ENCODE data around the gene OSM. TPM values are rescaled to one million over a fixed set of nuclear protein-coding genes. Genes with fewer than 3 reads are reported as not detected.

Gene OSM
- total and polyA plus RNA-seq, 4 donors, result 0.09 to 0.84 (median 0.25) TPM; not detected in 1

DNA sequence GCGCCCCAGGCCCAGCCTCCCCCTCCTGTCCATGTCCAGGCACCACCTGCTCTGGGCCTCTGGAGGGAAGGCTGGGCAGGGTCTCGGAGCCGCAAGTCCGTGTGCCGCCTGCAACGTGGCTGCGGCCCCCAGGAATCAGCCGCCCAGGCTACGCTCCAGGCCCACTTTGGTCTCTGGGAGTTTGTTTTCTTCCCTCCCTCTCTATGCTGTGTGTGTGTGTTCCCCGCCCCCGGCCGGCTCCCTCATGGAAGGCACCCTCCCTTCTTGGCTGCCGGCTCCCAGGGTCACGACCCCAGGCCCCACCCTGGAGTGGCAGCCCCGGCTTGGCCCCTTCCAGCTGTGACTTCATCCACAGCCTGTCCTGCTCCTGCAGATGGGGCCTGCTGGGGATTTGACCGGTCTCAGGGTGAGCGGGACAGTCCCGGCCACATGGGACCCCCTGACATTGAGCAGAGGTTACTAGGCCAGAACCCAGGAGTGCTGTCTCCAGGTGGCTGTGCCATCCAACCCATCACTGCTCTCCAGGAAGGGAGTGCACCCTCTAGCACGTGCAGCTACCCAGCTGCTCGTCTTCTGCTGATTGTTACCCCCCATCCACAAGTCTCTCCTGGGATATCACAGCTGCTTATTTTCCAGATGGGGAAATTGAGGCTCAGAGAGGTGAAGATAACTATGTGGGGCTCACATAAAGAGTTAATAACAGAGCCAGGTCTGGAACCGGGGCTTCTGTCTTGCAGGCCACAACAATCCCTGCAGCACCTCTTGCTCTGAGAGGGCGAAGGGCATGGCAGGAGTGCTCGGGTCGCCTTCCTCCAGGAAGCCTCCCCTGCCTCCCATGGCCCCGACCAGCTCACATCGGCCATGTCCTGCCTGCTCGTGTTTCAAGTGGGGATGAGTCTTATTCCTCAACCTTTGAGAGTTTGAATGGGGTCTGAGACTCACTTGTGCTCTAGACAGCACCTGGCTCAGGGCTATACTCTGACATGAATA, 17.3 kb downstream of the OSM start:
- no peak overlapping the region for H3K27ac ChIP-seq (ENCODE audit: low read depth in 1 of 2, low read length in 2 of 2)
- H3K9me3 ChIP-seq (ENCODE audit: control insufficient read depth in 4 of 4, low read length in 3 of 4), result no peaks in the 10 kb centered on the region
- no peaks in the 10 kb centered on the region for H3K36me3 ChIP-seq (ENCODE audit: control insufficient read depth in 4 of 4, insufficient read depth in 3 of 4, low read depth in 1 of 4, low read length in 3 of 4)
- WGBS, result 78% methylated on average over 27 of the region's 27 CpGs
- peaks cover 5 to 23% (median 13%) of the 10 kb centered on the region in 4 donors for H3K4me1 ChIP-seq (ENCODE audit: control insufficient read depth in 4 of 4, insufficient read depth in 4 of 4, low read length in 3 of 4)
- no peak for DNase-seq (ENCODE audit: low spot score)
- TF ChIP-seq, protein P1, sequence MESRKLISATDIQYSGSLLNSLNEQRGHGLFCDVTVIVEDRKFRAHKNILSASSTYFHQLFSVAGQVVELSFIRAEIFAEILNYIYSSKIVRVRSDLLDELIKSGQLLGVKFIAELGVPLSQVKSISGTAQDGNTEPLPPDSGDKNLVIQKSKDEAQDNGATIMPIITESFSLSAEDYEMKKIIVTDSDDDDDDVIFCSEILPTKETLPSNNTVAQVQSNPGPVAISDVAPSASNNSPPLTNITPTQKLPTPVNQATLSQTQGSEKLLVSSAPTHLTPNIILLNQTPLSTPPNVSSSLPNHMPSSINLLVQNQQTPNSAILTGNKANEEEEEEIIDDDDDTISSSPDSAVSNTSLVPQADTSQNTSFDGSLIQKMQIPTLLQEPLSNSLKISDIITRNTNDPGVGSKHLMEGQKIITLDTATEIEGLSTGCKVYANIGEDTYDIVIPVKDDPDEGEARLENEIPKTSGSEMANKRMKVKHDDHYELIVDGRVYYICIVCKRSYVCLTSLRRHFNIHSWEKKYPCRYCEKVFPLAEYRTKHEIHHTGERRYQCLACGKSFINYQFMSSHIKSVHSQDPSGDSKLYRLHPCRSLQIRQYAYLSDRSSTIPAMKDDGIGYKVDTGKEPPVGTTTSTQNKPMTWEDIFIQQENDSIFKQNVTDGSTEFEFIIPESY (IDR thresholded peaks at IDR 0.05), result no peak
- TF ChIP-seq NR2F2 (IDR thresholded peaks at IDR 0.05) (no peak), JUND (IDR thresholded peaks at IDR 0.05) (no peak), FOXA1 (IDR thresholded peaks at IDR 0.05) (no peak), YY1 (IDR thresholded peaks at IDR 0.05) (no peak), RXRA (IDR thresholded peaks at IDR 0.05) (no peak), HNF4G (IDR thresholded peaks at IDR 0.05) (no peak), RAD21 (IDR thresholded peaks at IDR 0.05) (no peak), EGR1 (IDR thresholded peaks at IDR 0.05; ENCODE audit: low read depth in 2 of 2) (no peak), TAF1 (conservative IDR thresholded peaks at IDR 0.05) (no peak), REST (IDR thresholded peaks at IDR 0.05) (no peak), GABPA (IDR thresholded peaks at IDR 0.05 in 1 of 2, conservative IDR thresholded peaks at IDR 0.05 in 1 of 2) (no peak), MAX (IDR thresholded peaks at IDR 0.05) (no peak), FOXA2 (IDR thresholded peaks at IDR 0.05) (no peak), HNF4A (conservative IDR thresholded peaks at IDR 0.05) (no peak), SP1 (IDR thresholded peaks at IDR 0.05) (no peak)
- TF ChIP-seq, protein P2, sequence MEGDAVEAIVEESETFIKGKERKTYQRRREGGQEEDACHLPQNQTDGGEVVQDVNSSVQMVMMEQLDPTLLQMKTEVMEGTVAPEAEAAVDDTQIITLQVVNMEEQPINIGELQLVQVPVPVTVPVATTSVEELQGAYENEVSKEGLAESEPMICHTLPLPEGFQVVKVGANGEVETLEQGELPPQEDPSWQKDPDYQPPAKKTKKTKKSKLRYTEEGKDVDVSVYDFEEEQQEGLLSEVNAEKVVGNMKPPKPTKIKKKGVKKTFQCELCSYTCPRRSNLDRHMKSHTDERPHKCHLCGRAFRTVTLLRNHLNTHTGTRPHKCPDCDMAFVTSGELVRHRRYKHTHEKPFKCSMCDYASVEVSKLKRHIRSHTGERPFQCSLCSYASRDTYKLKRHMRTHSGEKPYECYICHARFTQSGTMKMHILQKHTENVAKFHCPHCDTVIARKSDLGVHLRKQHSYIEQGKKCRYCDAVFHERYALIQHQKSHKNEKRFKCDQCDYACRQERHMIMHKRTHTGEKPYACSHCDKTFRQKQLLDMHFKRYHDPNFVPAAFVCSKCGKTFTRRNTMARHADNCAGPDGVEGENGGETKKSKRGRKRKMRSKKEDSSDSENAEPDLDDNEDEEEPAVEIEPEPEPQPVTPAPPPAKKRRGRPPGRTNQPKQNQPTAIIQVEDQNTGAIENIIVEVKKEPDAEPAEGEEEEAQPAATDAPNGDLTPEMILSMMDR (IDR thresholded peaks at IDR 0.05; ENCODE audit: low read depth, low read length, missing input control), result no peak
- TF ChIP-seq, protein P3, sequence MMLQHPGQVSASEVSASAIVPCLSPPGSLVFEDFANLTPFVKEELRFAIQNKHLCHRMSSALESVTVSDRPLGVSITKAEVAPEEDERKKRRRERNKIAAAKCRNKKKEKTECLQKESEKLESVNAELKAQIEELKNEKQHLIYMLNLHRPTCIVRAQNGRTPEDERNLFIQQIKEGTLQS (IDR thresholded peaks at IDR 0.05), result no peak
- H3K4me3 ChIP-seq (ENCODE audit: low read depth in 1 of 3, low read length in 3 of 3), result no peak overlapping the region
- no peak overlapping the region for H3K9ac ChIP-seq (ENCODE audit: low read depth in 1 of 2, low read length in 2 of 2)
- peaks cover 0 to 7% (median 2%) of the 10 kb centered on the region in 4 donors for H3K27me3 ChIP-seq (ENCODE audit: control insufficient read depth in 4 of 4, insufficient read depth in 4 of 4, low read length in 3 of 4)

Measured in liver (tissue), 9 donors.